Aorta (tissue), 5 donors: ENCODE results near the gene MALT1. TPM values are rescaled to one million over a fixed set of nuclear protein-coding genes. Genes with fewer than 3 reads are reported as not detected.
"Not testable (repeated sequence)": the region's sequence is repeated elsewhere in the genome, so short reads cannot be mapped to it uniquely, and the experiment has no call there.

Experiments used
- ATAC-seq: fragments of 200-7000 bp; cut with Tn5 transposase; one replicate; pipeline ENCODE4 v1.9.1; 2022; ENCODE audit warnings: moderate library complexity; ENCODE audit not compliant: low FRiP score
- DNase-seq, 2 donors: peaks; one replicate each; pipeline ENCODE4 v3.0.0-alpha.2; 2020
- H3K27ac ChIP-seq, 2 donors: one replicate each; pipeline ENCODE4 v1.5.1; 2013; ENCODE audit warnings: low read length in 2 of 2, mild to moderate bottlenecking in 2 of 2, moderate library complexity in 2 of 2, control low read depth in 1 of 2, inconsistent platforms in 1 of 2, low read depth in 1 of 2
- H3K27me3 ChIP-seq, 2 donors: one replicate each; pipeline ENCODE4 v1.6.1; 2013; ENCODE audit warnings: control low read depth in 1 of 2, low read length in 1 of 2, mild to moderate bottlenecking in 1 of 2, moderate library complexity in 1 of 2; ENCODE audit not compliant: insufficient read depth in 2 of 2, control insufficient read depth in 1 of 2
- H3K36me3 ChIP-seq, 2 donors: one replicate each; pipeline ENCODE4 v1.6.1; 2013; ENCODE audit warnings: control low read depth in 1 of 2, low read length in 1 of 2, mild to moderate bottlenecking in 1 of 2; ENCODE audit not compliant: insufficient read depth in 2 of 2, control insufficient read depth in 1 of 2
- H3K4me1 ChIP-seq, 2 donors: one replicate each; pipeline ENCODE4 v1.6.1; 2013; ENCODE audit warnings: low read length in 2 of 2, control low read depth in 1 of 2, mild to moderate bottlenecking in 1 of 2, moderate library complexity in 1 of 2; ENCODE audit not compliant: insufficient read depth in 2 of 2, control insufficient read depth in 1 of 2
- H3K4me3 ChIP-seq, 2 donors: one replicate each; pipeline ENCODE4 v1.5.1; 2013; ENCODE audit warnings: low read length in 2 of 2, control low read depth in 1 of 2, mild to moderate bottlenecking in 1 of 2
- H3K9me3 ChIP-seq: one replicate; pipeline ENCODE4 v1.6.1; 2013; ENCODE audit warnings: mild to moderate bottlenecking, low read length; ENCODE audit not compliant: control insufficient read depth
- WGBS, 2 donors: extraction: QIAGEN DNeasy Blood & Tissue Kit; methylation state at CpG; one replicate each; pipeline ENCODE4 v1.1.7; 2013; 5-methylcytosine and 5-hydroxymethylcytosine counted together
- intact Hi-C, 2 donors: fragments of 100-400 bp; cut with DNase I; formaldehyde crosslinking; loops; one replicate each; pipeline versions ENCODE4 v1.14.2 to v1.15.0; 2022
- polyA plus RNA-seq, 2 donors: library from polyadenylated mRNA; stranded (reverse); fragments of 200-250 nt; gene quantifications; one replicate each; pipeline ENCODE4 v1.2.3, GENCODE V29; 2013
- total RNA-seq, 2 donors: library from RNA; stranded (reverse); fragmentation: NEBNext Ultra II Directional; extraction: Animal tissue kit (Norgen Biotek cat#: 25700); gene quantifications; one replicate each; pipeline ENCODE4 v1.2.1, GENCODE V29; 2021
- donor health status: healthy with polysubstance abuse.
- donor health status: Bipolar disorder and iron deficiency.
- donor health status: DM: no; HTN: no; CAD: no.
- donor health status: DM: no; HTN: no; CAD: no.
- donor health status: DM: yes; HTN: yes; CAD: no.

Gene MALT1
- total and polyA plus RNA-seq, 4 donors: 3.0 to 27.4 (median 13.7) TPM

- H3K9me3 ChIP-seq: no peaks in the 10 kb centered on the region
- H3K4me1 ChIP-seq: no peaks in the 10 kb centered on the region
- H3K27me3 ChIP-seq: no peaks in the 10 kb centered on the region
- H3K36me3 ChIP-seq: no peaks in the 10 kb centered on the region
- no peak overlapping the region for H3K4me3 ChIP-seq
- H3K27ac ChIP-seq: no peak overlapping the region
- 89 to 100% methylated on average over 1 of the region's 1 CpG for WGBS, 2 donors
- DNase-seq (no peak), ATAC-seq (no peak)
- intact Hi-C loops: no loop called here
Observed at GRCh38 chr18:58649966-58650816, 21.1 kb upstream of the MALT1 start.

- H3K9me3 ChIP-seq, ATAC-seq, H3K27ac ChIP-seq, DNase-seq, intact Hi-C loops, H3K36me3 ChIP-seq, H3K4me3 ChIP-seq, H3K4me1 ChIP-seq, H3K27me3 ChIP-seq: not testable (repeated sequence)
- WGBS, 2 donors: 90% methylated on average over 10 of the region's 10 CpGs
Observed at GRCh38 chr18:58650830-58651229, 20.4 kb upstream of the MALT1 start.

DNA sequence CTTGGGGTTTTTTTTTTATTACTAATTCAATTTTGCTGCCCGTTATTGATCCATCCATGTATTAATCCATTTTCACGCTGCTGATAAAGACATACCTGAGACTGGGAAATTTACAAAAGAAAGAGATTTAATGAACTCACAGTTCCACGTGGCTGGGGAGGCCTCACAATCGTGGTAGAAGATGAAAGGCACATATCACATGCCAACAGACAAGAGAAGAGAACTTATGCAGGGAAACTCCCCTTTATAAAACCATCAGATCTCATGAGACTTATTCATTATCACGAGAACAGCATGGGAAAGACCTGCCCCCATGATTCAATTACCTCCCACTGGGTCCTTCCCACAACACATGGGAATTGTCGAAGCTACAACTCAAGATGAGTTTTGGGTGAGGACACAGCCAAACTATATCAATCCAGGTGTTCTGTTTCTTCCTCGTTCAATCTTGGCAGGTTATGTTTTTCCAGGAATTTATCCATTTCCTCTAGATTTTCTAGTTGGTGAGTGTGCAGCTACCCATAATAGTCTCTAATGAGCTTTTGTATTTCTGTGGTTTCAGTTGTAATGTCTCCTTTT, 18.0 kb upstream of the MALT1 start:
- ATAC-seq, H3K9me3 ChIP-seq, H3K4me3 ChIP-seq, H3K36me3 ChIP-seq, H3K27me3 ChIP-seq, H3K4me1 ChIP-seq, DNase-seq, H3K27ac ChIP-seq, intact Hi-C loops: not testable (repeated sequence)
- WGBS, 2 donors: 79 to 82% methylated on average over 7 of the region's 7 CpGs

- H3K36me3 ChIP-seq: no peaks in the 10 kb centered on the region
- intact Hi-C loops: no loop called here
- ATAC-seq: no peak
- H3K27me3 ChIP-seq: no peaks in the 10 kb centered on the region
- H3K27ac ChIP-seq: no peak overlapping the region
- no peak for DNase-seq
- WGBS, 2 donors: 21 to 22% methylated on average over 3 of the region's 3 CpGs
- H3K4me1 ChIP-seq: no peaks in the 10 kb centered on the region
- H3K4me3 ChIP-seq: no peak overlapping the region
- no peaks in the 10 kb centered on the region for H3K9me3 ChIP-seq
Observed at GRCh38 chr18:58653814-58654509, 17.3 kb upstream of the MALT1 start.

- WGBS, 2 donors: 84 to 88% methylated on average over 6 of the region's 6 CpGs
- no peak for DNase-seq
- Histone ChIP-seq H3K36me3 (no peaks in the 10 kb centered on the region), H3K9me3 (no peaks in the 10 kb centered on the region), H3K4me1 (no peaks in the 10 kb centered on the region), H3K27me3 (no peaks in the 10 kb centered on the region), H3K27ac (no peak overlapping the region), H3K4me3 (peak overlapping the region in 1 of 2 donors; percentile 8)
- intact Hi-C loops: no loop called here
- no peak for ATAC-seq
Observed at GRCh38 chr18:58654896-58655614, 16.2 kb upstream of the MALT1 start.

- Histone ChIP-seq H3K27me3 (no peaks in the 10 kb centered on the region), H3K4me1 (no peaks in the 10 kb centered on the region), H3K9me3 (no peaks in the 10 kb centered on the region), H3K4me3 (no peak overlapping the region), H3K27ac (no peak overlapping the region), H3K36me3 (no peaks in the 10 kb centered on the region)
- DNase-seq (no peak), ATAC-seq (no peak)
- intact Hi-C loops: no loop called here
- 95 to 97% methylated on average over 2 of the region's 2 CpGs for WGBS, 2 donors
Observed at GRCh38 chr18:58657081-58657480, 14.2 kb upstream of the MALT1 start.

DNA sequence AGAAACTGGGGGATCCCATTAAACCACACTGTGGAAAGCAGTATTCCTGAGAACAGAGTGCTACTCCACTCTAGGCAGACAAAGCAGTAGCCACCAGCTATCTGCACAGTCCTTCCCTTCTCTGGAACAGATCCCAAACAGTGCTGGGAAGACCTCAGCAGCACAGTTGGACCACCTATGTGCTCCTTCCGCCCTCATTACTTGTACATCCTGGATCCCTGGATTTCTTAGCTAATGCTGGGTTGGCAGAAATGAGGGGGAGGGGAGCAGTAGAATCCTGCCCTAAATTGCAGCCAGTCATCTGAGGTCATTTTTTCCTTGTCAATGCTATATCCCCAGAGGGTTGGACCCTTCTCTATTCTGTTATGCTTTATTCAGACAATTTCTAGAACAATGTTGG, 13.8 kb upstream of the MALT1 start:
- no peak overlapping the region for H3K27ac ChIP-seq
- H3K27me3 ChIP-seq: no peaks in the 10 kb centered on the region
- intact Hi-C loops: no loop called here
- ATAC-seq: no peak
- H3K4me1 ChIP-seq: no peaks in the 10 kb centered on the region
- H3K36me3 ChIP-seq: no peaks in the 10 kb centered on the region
- H3K9me3 ChIP-seq: no peaks in the 10 kb centered on the region
- no peak overlapping the region for H3K4me3 ChIP-seq
- WGBS, 2 donors: 91 to 100% methylated on average over 1 of the region's 1 CpG
- DNase-seq: no peak

DNA sequence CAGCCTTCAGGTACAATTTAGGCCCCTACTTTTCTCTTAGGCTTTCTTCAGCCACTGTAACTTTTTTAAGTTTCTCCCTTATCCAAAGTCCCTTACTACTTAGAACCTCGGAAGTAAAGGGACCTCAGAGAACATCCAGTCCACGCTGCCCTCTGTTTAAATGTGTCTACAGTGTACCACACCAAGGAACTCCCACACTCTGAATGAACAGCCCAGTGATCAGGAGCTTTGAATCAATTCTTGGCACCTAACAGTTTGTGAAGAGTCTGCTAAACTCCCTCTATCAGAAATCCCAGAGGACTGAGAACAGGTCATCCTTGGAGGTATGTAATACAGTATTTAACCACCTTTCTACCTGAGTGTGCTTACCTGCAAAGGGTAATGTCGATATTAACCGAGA, 11.6 kb upstream of the MALT1 start:
- Histone ChIP-seq H3K27ac (no peak overlapping the region), H3K4me1 (no peaks in the 10 kb centered on the region), H3K27me3 (no peaks in the 10 kb centered on the region), H3K4me3 (no peak overlapping the region), H3K9me3 (no peaks in the 10 kb centered on the region), H3K36me3 (no peaks in the 10 kb centered on the region)
- DNase-seq (no peak), ATAC-seq (no peak)
- intact Hi-C loops: no loop called here
- WGBS, 2 donors: 90 to 93% methylated on average over 4 of the region's 4 CpGs
